GM13976 (cell line): ENCODE measurements around the gene SLC25A43.
"Not testable (repeated sequence)": the region's sequence is repeated elsewhere in the genome, so short reads cannot be mapped to it uniquely, and the experiment has no call there.

Experiments
- DNase-seq: peaks from one replicate; pipeline ENCODE4 v3.0.0; 2012; ENCODE audit warnings: low spot score
- CTCF ChIP-seq: IDR thresholded peaks from 2 replicates; pipeline ENCODE4 v1.5.1; 2012; ENCODE audit warnings: borderline replicate concordance, mild to moderate bottlenecking; ENCODE audit not compliant: insufficient read depth; ENCODE audit errors: extremely low read depth, missing control alignments, control extremely low read depth
- in situ Hi-C: fragments of 300-500 bp; cut with MboI; formaldehyde crosslinking; loops from one replicate; pipeline ENCODE4 v1.12.0; 2022; ENCODE audit warnings: low sequenced_read_pairs, mixed read lengths, inconsistent platforms; ENCODE audit not compliant: unreplicated experiment

The SLC25A43 gene

DNA sequence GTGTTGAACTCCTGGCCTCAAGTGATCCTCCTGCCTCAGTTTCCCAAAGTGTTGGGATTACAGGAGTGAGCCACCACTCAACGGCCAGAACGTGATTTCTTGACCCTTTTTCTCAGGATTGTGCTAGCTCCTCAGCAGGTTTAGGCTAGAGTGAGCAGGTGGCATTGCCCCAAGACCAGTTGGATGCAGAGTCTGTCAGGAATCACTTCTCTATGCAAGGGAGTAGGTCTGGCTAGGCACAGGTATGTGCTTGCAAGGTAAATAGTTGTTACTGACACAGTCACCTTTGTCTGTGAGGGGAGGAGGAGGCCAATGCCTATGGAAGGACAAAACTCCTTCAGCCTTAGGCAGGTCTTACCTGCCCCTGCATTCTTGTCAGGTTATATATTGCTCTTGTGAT lies 93.3 kb downstream of the SLC25A43 start:
- in situ Hi-C loops = no loop called here
- no peak for TF ChIP-seq CTCF
- no peak for DNase-seq

DNA sequence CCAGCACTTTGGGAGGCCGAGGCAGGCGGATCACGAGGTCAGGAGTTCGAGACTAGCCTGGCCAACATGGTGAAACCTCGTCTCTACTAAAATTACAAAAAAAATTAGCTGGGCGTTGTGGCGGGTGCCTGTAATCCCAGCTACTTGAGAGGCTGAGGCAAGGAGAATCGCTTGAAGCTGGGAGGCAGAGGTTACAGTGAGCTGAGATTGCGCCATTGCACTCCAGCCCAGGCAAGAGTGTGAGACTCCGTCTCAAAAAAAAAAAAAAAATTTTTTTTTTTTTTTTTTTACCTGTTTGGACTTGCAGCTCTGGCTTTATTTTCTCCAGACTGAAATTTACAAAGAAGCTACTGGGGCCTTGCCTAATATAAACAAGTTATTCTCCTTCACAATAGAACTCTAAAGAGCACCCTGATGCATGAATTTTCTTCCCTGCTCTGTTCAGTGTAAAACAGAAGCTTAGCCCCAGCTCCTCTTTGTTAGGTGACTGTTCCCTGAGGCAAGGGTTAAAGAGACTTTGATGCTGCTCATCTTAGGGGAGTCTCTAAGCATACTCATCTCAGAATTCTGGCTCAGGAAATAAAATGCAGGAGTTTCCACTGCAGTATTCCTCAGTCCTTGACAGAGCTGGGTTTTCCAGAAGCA lies 94.8 kb downstream of the SLC25A43 start:
- in situ Hi-C loops, DNase-seq: not testable (repeated sequence)

DNA sequence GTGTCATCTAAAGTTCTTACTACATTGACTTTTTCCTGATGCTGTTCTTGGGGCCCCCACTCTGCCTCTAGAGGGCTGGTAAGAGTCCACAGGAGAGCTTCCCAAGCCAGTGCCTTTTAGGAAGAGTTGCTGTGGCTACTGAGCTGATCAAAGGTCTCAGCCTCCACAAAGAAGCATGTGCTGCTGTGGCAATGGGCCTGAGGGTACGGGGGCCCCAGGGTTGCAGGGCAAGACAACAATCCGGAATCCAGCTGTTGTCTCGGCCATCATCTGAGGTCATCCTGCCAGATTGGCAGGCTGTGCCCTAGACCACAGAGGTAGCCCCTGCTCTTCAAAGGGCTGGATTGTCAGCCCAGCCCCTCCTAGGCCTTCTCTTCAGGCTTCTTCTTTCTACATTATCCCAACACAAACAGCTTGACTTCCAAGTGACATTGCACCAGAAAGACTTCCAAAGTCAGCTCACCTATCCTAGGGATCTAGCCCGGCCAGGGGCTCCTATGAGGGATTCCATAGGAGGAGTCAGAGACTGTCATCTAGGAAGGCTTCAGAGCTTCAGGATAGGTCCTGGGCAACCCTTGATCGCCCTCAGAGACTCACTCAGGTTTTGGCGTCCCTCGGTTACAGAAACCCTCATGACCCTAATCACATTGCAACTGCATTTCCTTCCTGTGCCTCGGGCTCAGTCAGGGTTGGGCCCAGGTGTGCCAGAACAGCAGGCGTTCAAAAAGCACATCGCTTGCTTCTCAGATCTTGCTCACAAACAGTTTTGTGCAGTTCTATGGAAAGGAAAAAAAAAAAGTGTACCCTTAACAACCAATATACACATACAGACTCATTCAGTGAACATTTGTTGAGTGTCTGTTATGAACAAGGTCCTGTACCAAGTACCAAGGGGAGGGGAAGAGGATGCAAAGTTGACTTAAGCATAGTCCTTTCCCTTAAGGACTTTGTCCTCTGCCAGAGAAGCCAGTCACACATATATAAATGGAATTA lies 96.9 kb downstream of the SLC25A43 start:
- TF ChIP-seq CTCF = no peak
- in situ Hi-C loops = no loop called here
- no peak for DNase-seq

DNA sequence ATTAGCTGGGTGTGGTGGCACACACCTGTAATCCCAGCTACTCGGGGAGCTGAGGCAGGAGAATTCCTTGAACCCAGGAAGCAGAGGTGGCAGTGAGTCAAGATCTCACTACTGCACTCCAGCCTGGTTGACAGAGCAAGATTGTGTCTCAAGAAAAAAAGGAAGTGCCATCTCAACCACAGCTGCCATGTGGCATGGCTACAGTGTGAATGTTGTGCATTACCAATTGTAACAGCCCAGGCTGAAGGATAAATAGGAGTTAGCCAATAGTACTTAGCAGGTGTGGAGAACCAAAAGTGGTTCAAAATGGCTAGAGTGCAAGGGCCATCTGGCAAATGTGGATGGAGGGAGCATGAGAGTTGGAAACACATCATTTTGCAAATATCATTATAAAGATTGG lies 98.0 kb downstream of the SLC25A43 start:
- no peak for DNase-seq
- in situ Hi-C loops = no loop called here

DNA sequence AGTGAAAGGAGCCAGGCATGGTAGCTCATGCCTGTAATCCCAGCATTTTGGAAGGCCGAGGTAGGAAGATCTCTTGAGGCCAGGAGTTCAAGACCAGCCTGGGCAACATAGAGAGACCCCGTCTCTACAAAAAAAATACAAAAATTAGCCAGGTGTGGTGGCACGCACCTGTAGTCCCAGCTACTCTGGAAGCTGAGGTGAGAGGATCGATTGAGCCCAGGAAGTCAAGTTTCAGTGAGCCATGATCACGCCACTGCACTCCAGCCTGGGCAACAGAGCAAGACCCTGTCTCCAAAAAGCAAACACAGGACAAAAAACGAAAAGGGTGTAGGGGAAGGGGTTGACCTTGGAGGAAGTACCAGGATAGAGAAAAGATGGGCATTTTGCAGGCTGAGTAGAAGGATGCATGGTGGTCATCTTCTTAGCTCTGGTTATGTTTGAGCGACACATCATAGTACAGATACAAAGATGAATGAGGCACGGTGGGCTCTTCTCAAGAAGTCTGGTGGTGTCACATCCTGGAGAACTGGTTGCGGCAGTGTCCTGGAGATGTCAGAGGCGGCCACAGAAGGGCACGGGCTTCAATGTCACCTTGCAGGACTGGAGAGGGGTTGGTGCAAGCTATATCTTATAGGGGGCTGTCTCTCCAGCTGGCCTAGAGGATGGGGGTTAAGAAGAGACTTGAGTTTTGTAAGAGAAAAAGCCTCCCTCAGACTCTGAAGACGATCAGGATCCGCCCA lies 101.1 kb downstream of the SLC25A43 start:
- no peak for TF ChIP-seq CTCF
- no peak for DNase-seq
- in situ Hi-C loops = loop anchor here (25.0 kb wide), 1 partner anchor 237 kb away; no protein-coding TSS in a partner anchor

More for the DNA sequence above, 98.0 kb downstream of the SLC25A43 start:
- no peak for TF ChIP-seq CTCF

DNA sequence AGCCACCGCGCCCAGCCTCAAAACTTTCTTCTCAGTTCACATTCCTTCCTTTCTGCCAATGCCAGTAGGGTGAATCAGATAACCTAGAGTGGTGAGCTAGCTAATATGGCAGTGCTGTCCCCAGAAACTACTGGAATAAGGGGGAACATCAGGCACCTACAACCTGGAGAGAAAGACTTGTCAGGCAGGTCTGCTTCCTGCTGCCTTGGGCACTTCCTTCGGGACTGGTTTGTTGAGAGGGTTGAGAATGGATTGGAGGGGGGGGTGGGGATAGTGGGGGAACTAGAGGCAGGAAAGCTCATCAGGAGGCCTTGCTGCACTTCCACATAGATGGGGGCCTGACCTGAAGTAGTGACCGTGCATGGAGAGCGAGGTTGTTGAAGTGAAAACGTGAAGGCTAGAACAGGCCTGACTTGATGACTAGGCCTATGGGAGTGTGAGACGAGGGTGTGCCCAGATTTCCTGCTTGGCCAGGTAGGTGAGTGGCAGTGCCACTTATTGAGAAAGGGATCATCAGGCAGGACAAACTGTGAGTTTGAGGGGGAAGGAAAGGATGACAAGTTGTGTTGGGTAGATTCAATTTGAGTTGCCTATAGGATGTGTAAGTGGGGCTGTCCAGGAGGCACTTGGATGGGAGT lies 102.5 kb downstream of the SLC25A43 start:
- no peak for TF ChIP-seq CTCF
- in situ Hi-C loops = loop anchor here (25.0 kb wide), 1 partner anchor 236 kb away; no protein-coding TSS in a partner anchor
- DNase-seq = no peak
